HepG2 (cell line): ENCODE measurements around the gene ZNRF3. TPM values are rescaled to one million over a fixed set of nuclear protein-coding genes. Genes with fewer than 3 reads are reported as not detected.

Experiments used
- ATAC-seq: fragments of 200-7000 bp; cut with Tn5 transposase; 3 replicates; pipeline ENCODE4 v1.9.1; 2020; ENCODE audit warnings: mild to moderate bottlenecking, moderate library complexity
- BruUV-seq: library from RNA; stranded (reverse); fragments of 400-500 nt; replicated peaks from 2 replicates; lab custom pipeline; 2021; lab: Mats Ljungman, UMichigan
- CTCF ChIA-PET: fragments of 300-600 bp; formaldehyde crosslinking; extraction: SDS; loops from one replicate; lab custom pipeline; 2021; ENCODE audit warnings: low total read pairs, inconsistent platforms, low intra/inter-chr PET ratio; lab: Yijun Ruan, JAX
- POLR2A ChIA-PET: fragments of 350-600 bp; sonication (Branson Sonifier 250); formaldehyde crosslinking; loops from one replicate; lab custom pipeline; 2020; ENCODE audit warnings: antibody characterized with exemption, inconsistent platforms; lab: Yijun Ruan, JAX
- DNase-seq: peaks from one replicate; pipeline ENCODE4 v3.0.0-alpha.2; 2015; ENCODE audit warnings: low spot score
- FAIRE-seq: peaks from 3 replicates; lab custom pipeline; 2011; peaks lifted over from hg19 to GRCh38; lab: Jason Lieb, UNC
- H2AFZ ChIP-seq: one replicate; pipeline ENCODE4 v1.6.1; 2011; ENCODE audit warnings: low read length, inconsistent platforms
- H3K27ac ChIP-seq: fragments of 300-600 bp; 3 replicates; pipeline ENCODE4 v1.8.0; 2011; ENCODE audit warnings: mixed run types, mild to moderate bottlenecking, mixed read lengths, low read length, inconsistent platforms; ENCODE audit not compliant: insufficient read depth; ENCODE audit errors: extremely low read length
- H3K27me3 ChIP-seq, 2 experiments: fragments of 200-600 bp in 1 of 2; 2 replicates in 1 of 2; 3 replicates in 1 of 2; pipeline versions ENCODE4 v1.6.0 to v1.8.0; 2011; ENCODE audit warnings: low read length in 2 of 2, mild to moderate bottlenecking in 2 of 2, moderate library complexity in 2 of 2, inconsistent platforms in 1 of 2; ENCODE audit not compliant: insufficient read depth in 2 of 2, control insufficient read depth in 1 of 2
- H3K36me3 ChIP-seq, 2 experiments: fragments of 200-600 bp in 1 of 2; replicated peaks in 1 of 2; 2 replicates in 1 of 2; 3 replicates in 1 of 2; pipeline versions ENCODE4 v1.5.1 to v1.8.0; 2011; ENCODE audit warnings: low read length in 2 of 2, inconsistent platforms in 1 of 2; ENCODE audit not compliant: insufficient read depth in 2 of 2, control insufficient read depth in 1 of 2
- H3K4me1 ChIP-seq: 2 replicates; pipeline ENCODE4 v1.5.1; 2012; ENCODE audit warnings: low read length, inconsistent platforms; ENCODE audit not compliant: insufficient read depth
- H3K4me2 ChIP-seq: 2 replicates; pipeline ENCODE4 v1.6.0; 2011; ENCODE audit warnings: low read depth, low read length, inconsistent platforms
- H3K4me3 ChIP-seq, 3 experiments: fragments of 200-600 bp in 1 of 3; sonication (generic), shearing (Covaris generic) in 1 of 3; replicated peaks in 1 of 3; 2 replicates each; pipeline ENCODE4 v1.5.1; 2011 to 2016; ENCODE audit warnings: low read length in 3 of 3, inconsistent platforms in 2 of 3, low read depth in 2 of 3, mild to moderate bottlenecking in 2 of 3, control low read depth in 1 of 3, mixed read lengths in 1 of 3; ENCODE audit not compliant: insufficient read depth in 1 of 3
- H3K79me2 ChIP-seq: one replicate; pipeline ENCODE4 v1.6.1; 2011; ENCODE audit warnings: low read length, inconsistent platforms; ENCODE audit not compliant: insufficient read depth
- H3K9ac ChIP-seq: 2 replicates; pipeline ENCODE4 v1.6.0; 2011; ENCODE audit warnings: mild to moderate bottlenecking, low read depth, low read length, inconsistent platforms; ENCODE audit not compliant: insufficient read depth
- H3K9me3 ChIP-seq: 2 replicates; pipeline ENCODE4 v1.5.1; 2012; ENCODE audit warnings: mild to moderate bottlenecking, low read length
- H4K20me1 ChIP-seq: 2 replicates; pipeline ENCODE4 v1.6.0; 2011; ENCODE audit warnings: inconsistent platforms, mild to moderate bottlenecking, low read length, moderate library complexity; ENCODE audit not compliant: insufficient read depth
- EP300 ChIP-seq, 3 experiments: sonication (generic) in 1 of 3; formaldehyde crosslinking in 1 of 3; IDR thresholded peaks; 2 replicates each; pipeline versions ENCODE4 v1.5.1 to v1.6.1; 2011 to 2020; ENCODE audit warnings: low read depth in 2 of 3, low read length in 2 of 3, borderline replicate concordance in 1 of 3, improper control_type of control experiment in 1 of 3, mild to moderate bottlenecking in 1 of 3, missing genetic modification reagents in 1 of 3, moderate library complexity in 1 of 3
- RBM22 ChIP-seq: fragments of 200-400 bp; formaldehyde crosslinking; optimal IDR thresholded peaks from 2 replicates; pipeline ENCODE3; 2017; ENCODE audit warnings: mild to moderate bottlenecking, low read length, moderate library complexity
- RFX1 ChIP-seq: fragments of 450-650 bp; IDR thresholded peaks from 2 replicates; pipeline ENCODE4 v1.6.1; 2017
- RFX3 ChIP-seq: IDR thresholded peaks from 2 replicates; pipeline ENCODE4 v1.6.1; 2016; ENCODE audit warnings: missing biosample characterization, missing genetic modification reagents
- TARDBP ChIP-seq: sonication (generic); formaldehyde crosslinking; IDR thresholded peaks from 2 replicates; pipeline ENCODE4 v1.8.0; 2022; ENCODE audit warnings: mild to moderate bottlenecking, missing genetic modification reagents
- ZNF256 ChIP-seq: sonication (generic); formaldehyde crosslinking; conservative IDR thresholded peaks from 2 replicates; pipeline ENCODE4 v1.4.0; 2020; ENCODE audit warnings: missing genetic modification reagents
- ZNF740 ChIP-seq: sonication (generic); formaldehyde crosslinking; IDR thresholded peaks from 2 replicates; pipeline ENCODE4 v1.4.0; 2020; ENCODE audit warnings: missing genetic modification reagents
- WGBS: methylation state at CpG from one replicate; pipeline ENCODE4 v1.1.6; 2017; ENCODE audit warnings: low lambda C conversion rate; 5-methylcytosine and 5-hydroxymethylcytosine counted together
- in situ Hi-C: cut with HindIII; loops from 2 replicates; pipeline ENCODE4 v1.10.0; 2017; ENCODE audit warnings: low pct_unique_long_range_greater_than_20kb; ENCODE audit not compliant: extremely low pct_ligation_motif_present
- intact Hi-C: fragments of 100-400 bp; cut with micrococcal nuclease; formaldehyde crosslinking; loops from one replicate; pipeline ENCODE4 v1.10.0; 2022; ENCODE audit not compliant: unreplicated experiment
- polyA plus RNA-seq, 8 experiments: library from polyadenylated mRNA; depleted of rRNA in 3 of 8; stranded (reverse) in 7 of 8; unstranded in 1 of 8; fragments of >200 nt; fragmentation: Illumina TruSeq in 4 of 8; extraction: Trizol in 4 of 8; gene quantifications; 2 replicates each; pipeline versions ENCODE4 v1.2.1 to v1.2.3, GENCODE V29; 2011 to 2016; ENCODE audit warnings: low read depth in 4 of 8, missing spikeins in 1 of 8, mixed read lengths in 1 of 8; ENCODE audit not compliant: insufficient read depth in 1 of 8
- total RNA-seq, 5 experiments: library from RNA; depleted of rRNA; stranded (reverse); fragments of >200 nt; fragmentation: Illumina TruSeq; extraction: Trizol; gene quantifications; 2 replicates each; pipeline ENCODE4 v1.2.3, GENCODE V29; 2016; ENCODE audit warnings: low read depth in 1 of 5
- TF ChIP-seq, protein P1 (sequence below), 2 experiments: sonication (generic) in 1 of 2; formaldehyde crosslinking in 1 of 2; IDR thresholded peaks; 2 replicates each; pipeline versions ENCODE4 v1.4.0 to v1.6.1; 2016 to 2020; ENCODE audit warnings: borderline replicate concordance in 1 of 2, low read depth in 1 of 2, mild to moderate bottlenecking in 1 of 2, missing genetic modification reagents in 1 of 2
- TF ChIP-seq, protein P2 (sequence below): sonication (generic); formaldehyde crosslinking; IDR thresholded peaks from 2 replicates; pipeline ENCODE4 v1.5.0; 2020; ENCODE audit warnings: missing genetic modification reagents

Gene ZNRF3
- total and polyA plus RNA-seq, 2 of the 13 experiments (the other 11 are each of a cell fraction or from before 2014, with no cell fraction given): 20.3 to 36.7 TPM

- H3K27me3 ChIP-seq: no peaks in the 10 kb centered on the region
- BruUV-seq: no TSS peak
- no peak for TF ChIP-seq ZNF256 (CRISPR knock-in tag)
- peak; percentile 61 for TF ChIP-seq RBM22
- TF ChIP-seq ZNF740 (CRISPR knock-in tag): no peak
- TF ChIP-seq RFX1: peak; percentile 42
- TF ChIP-seq RFX3: 0 out of 2 replicates have a peak, but pooled peaks have one; percentile 35
- TF ChIP-seq, all 625 proteins: peak for 3
- Histone ChIP-seq H3K79me2 (peaks cover 87% of the 10 kb centered on the region), H3K4me3 (peak overlapping the region; percentile 10 to 51 (median 28); a peak in 3 of 6 replicates), H3K9ac (peak overlapping the region; percentile 52), H3K4me2 (peak overlapping the region; percentile 61), H3K9me3 (no peaks in the 10 kb centered on the region), H2AFZ (no peak overlapping the region), H4K20me1 (no peaks in the 10 kb centered on the region; the same call in 1 of the 2 replicates), H3K36me3 (peaks cover 0 to 2% of the 10 kb centered on the region in 2 experiments; a peak in 2 of 5 replicates), H3K4me1 (peaks cover 93% of the 10 kb centered on the region), H3K27ac (peak overlapping the region; percentile 87)
- no peak for FAIRE-seq
- no peak for DNase-seq
- CTCF ChIA-PET: no interaction called here
- WGBS: 11% methylated on average over 4 of the region's 4 CpGs
- in situ Hi-C loops: no loop called here
- 0 out of 3 replicates have a peak, but pooled peaks have one; percentile 5 for ATAC-seq
- POLR2A ChIA-PET: interaction anchor here (0.9 to 2.5 kb wide), 6 partner anchors 53 to 94 kb away, joined by 3 to 12 read pairs (median 4); partner anchors contain the start of gene ZNRF3
- intact Hi-C loops: no loop called here
Measured at GRCh38 chr22:28977060-28977459, 93.7 kb downstream of the ZNRF3 start.

GRCh38 chr22:28977481-28977971 lies 94.2 kb downstream of the ZNRF3 start:
- ATAC-seq (peak; percentile 58), FAIRE-seq (peak; percentile 30), DNase-seq (peak; percentile 89)
- Histone ChIP-seq H3K27ac (peak overlapping the region; percentile 87), H3K4me3 (peak overlapping the region in 2 of 3 experiments; percentile 28 to 51; a peak in 3 of 6 replicates), H3K27me3 (no peaks in the 10 kb centered on the region), H3K9me3 (no peaks in the 10 kb centered on the region), H3K4me1 (peaks cover 97% of the 10 kb centered on the region), H2AFZ (no peak overlapping the region), H3K79me2 (peaks cover 87% of the 10 kb centered on the region), H3K36me3 (peaks cover 0 to 2% of the 10 kb centered on the region in 2 experiments; a peak in 2 of 5 replicates), H3K9ac (peak overlapping the region; percentile 52), H3K4me2 (peak overlapping the region; percentile 61), H4K20me1 (no peaks in the 10 kb centered on the region; the same call in 1 of the 2 replicates)
- 5% methylated on average over 5 of the region's 5 CpGs for WGBS
- ChIA-PET CTCF (no interaction called here), POLR2A (interaction anchor here (0.6 to 2.5 kb wide), 8 partner anchors 27 to 203 kb away, joined by 3 to 12 read pairs (median 3); no protein-coding TSS in a partner anchor)
- no TSS peak for BruUV-seq
- intact Hi-C loops: no loop called here
- in situ Hi-C loops: no loop called here
- TF ChIP-seq, protein P1, sequence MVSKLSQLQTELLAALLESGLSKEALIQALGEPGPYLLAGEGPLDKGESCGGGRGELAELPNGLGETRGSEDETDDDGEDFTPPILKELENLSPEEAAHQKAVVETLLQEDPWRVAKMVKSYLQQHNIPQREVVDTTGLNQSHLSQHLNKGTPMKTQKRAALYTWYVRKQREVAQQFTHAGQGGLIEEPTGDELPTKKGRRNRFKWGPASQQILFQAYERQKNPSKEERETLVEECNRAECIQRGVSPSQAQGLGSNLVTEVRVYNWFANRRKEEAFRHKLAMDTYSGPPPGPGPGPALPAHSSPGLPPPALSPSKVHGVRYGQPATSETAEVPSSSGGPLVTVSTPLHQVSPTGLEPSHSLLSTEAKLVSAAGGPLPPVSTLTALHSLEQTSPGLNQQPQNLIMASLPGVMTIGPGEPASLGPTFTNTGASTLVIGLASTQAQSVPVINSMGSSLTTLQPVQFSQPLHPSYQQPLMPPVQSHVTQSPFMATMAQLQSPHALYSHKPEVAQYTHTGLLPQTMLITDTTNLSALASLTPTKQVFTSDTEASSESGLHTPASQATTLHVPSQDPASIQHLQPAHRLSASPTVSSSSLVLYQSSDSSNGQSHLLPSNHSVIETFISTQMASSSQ (IDR thresholded peaks at IDR 0.05; ENCODE audit: low read depth): no peak
- TF ChIP-seq, protein P1 (CRISPR knock-in tag; IDR thresholded peaks at IDR 0.05; ENCODE audit: borderline replicate concordance): peak; percentile 53; the same call in 1 of the 2 replicates
- TF ChIP-seq TARDBP (CRISPR knock-in tag) (no peak), EP300 (IDR thresholded peaks at IDR 0.05; ENCODE audit: low read depth in 2 of 2, low read length in 2 of 2) (peak in 1 of 2 experiments; percentile 79; a peak in 2 of 4 replicates), EP300 (CRISPR knock-in tag; IDR thresholded peaks at IDR 0.05; ENCODE audit: borderline replicate concordance) (peak; percentile 27; the same call in 1 of the 2 replicates)
- TF ChIP-seq, protein P2, sequence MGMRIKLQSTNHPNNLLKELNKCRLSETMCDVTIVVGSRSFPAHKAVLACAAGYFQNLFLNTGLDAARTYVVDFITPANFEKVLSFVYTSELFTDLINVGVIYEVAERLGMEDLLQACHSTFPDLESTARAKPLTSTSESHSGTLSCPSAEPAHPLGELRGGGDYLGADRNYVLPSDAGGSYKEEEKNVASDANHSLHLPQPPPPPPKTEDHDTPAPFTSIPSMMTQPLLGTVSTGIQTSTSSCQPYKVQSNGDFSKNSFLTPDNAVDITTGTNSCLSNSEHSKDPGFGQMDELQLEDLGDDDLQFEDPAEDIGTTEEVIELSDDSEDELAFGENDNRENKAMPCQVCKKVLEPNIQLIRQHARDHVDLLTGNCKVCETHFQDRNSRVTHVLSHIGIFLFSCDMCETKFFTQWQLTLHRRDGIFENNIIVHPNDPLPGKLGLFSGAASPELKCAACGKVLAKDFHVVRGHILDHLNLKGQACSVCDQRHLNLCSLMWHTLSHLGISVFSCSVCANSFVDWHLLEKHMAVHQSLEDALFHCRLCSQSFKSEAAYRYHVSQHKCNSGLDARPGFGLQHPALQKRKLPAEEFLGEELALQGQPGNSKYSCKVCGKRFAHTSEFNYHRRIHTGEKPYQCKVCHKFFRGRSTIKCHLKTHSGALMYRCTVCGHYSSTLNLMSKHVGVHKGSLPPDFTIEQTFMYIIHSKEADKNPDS (CRISPR knock-in tag): no peak
